ENCODE data around the gene CDKN2B.
"Not testable (repeated sequence)": the region's sequence is repeated elsewhere in the genome, so short reads cannot be mapped to it uniquely, and the experiment has no call there.

CDKN2B gene

DNA sequence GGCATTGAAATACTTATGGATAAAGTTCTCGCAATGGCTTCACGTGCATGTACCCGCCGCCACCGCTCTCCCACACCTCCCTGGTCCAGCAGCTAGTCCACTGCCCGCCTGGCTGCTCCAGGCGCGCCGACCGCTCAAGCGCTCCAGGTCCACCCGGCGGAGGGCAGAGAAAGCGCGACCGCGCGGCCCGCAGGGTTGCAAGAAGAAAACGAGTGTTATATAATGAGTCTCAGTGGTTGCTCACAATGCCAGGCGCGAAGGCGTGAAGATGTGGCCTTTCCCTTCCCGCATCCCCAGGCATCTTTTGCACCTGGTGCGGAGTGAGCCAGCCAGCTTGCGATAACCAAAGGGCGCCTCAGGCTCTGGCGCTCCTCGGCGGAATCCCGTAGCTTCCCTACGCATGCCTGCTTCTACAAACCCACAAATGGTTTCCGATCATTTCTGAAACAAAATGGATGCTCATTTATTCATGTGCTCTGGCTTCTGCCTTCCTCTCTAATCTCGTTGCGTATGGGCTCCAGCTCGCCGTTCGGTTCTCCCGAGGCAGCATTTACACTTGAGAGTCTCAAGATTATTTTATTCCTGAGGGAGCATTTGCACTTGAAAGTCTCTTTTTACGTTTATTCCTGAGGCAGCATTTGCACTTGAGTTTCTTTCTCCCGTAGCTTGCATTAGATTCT, 40.6 kb downstream of the CDKN2B start:
- no peak for DNase-seq

DNA sequence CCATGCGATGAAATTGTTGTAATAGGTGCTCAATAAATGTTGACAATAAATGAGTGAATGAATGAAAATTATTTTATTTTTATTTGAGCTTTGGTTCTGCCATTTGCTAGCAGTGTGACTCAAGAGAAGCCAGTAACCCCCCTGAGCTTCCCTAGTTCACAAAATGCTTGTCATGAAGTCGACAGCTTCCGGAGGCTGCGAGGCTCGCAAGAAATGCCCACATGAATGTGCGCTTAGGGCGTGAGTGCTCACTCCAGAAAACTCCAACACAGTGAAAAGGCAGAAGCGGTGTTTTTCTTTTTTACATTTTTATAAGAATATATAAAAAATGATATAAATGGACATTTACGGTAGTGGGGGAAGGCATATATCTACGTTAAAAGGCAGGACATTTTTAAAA, 41.4 kb downstream of the CDKN2B start:
- DNase-seq: no peak

DNA sequence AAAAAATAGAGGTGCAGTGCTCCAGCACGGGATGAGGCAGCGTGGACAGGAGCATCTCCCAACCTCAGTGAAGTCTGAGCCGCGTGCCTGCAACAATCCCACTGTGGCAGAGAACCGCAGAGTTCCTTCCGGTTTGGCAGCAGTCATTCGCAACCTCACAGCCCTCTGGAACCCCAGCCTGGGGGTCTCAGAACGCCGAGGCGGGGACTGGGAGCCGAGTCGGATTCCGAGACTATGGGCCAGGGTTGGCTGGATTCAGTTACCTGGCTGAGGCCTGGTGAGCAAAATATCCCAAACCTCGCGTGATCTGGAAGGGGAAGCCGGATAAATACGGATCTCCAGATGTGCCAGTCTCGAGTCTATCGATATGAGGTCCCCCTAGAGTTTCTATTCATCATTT, 41.9 kb downstream of the CDKN2B start:
- no peak for DNase-seq

DNA sequence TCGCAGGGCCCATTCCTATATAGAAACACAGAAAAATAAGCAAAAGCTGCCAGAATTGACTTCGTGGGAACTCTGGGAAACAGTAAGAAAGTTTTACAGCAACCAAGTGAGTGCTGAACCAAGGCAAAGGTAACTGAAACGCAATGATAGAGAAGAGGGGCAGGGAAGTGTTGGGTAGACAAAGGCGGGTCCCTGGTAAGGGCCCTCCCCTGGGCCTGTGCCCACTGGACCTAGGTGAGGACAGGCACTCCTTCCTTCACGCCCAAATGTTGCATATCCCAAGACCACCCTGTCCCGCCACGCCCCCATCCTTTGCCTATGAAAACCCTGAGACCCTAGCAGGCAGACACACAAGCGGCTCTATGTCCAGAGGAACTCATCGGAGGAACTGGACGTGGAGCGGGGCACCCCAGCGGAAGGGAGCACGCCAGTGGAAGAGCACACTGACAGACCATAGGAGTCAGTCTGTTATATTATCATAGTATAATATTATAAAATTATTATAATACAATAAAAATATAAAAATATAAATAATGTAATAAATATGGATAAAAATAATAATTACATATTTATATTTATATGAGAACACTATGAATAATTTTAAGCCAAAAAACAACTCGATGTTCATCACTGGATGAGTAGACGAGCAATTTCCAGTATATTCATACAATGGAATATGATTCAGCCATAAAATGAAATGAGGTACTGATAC, 42.8 kb downstream of the CDKN2B start:
- DNase-seq: no peak

DNA sequence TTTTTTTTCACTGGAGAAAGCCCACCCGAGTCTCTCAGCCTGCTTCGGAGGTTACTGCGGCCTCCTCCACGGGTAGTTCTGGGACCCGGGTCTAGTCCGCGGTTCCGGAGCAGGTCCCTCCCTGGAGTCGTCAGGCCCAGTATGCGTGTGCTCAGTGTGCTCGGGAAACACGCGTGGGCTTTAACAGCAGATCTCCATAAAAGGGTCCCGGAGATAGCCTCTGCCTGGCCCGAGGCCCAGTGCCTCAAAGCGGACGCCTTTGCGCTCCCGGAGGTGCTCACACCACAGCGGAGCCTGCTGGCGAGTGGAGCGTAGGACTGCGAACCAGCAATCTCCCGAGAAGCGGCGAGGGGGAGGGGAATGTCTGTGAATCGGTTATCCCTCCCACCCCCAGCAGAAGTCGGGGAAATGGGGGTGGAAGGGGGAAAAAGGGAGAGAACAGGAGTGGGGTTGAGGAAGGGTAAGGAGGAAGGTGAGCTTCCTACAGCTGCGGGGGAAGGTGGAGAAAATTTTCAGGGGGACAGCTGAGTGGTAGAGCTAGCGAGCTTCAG, 43.6 kb downstream of the CDKN2B start:
- DNase-seq: peak; percentile 28

DNA sequence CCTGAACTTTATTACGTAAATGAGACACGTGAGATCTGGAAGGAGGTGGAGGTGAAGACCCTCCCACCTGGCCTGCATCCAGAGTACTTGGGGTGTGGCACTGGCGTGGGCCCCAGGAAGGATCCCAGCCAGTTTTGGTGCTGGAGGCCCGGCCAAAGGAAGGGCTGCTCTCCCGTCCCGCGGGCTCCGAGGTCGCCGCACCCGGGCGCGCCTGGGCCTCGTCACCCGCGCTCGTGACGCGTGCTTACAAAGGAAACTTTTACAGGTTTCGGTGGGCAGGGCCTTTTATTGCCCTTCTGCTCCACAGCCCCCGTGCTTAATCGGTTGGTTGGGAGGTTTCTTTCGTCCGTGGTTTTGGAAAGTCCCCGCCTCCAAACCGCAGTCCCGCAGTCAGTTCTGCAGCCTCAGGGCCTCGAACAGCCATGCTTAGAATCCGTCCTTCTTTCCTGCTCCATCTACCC, 44.1 kb downstream of the CDKN2B start:
- DNase-seq: no peak

DNA sequence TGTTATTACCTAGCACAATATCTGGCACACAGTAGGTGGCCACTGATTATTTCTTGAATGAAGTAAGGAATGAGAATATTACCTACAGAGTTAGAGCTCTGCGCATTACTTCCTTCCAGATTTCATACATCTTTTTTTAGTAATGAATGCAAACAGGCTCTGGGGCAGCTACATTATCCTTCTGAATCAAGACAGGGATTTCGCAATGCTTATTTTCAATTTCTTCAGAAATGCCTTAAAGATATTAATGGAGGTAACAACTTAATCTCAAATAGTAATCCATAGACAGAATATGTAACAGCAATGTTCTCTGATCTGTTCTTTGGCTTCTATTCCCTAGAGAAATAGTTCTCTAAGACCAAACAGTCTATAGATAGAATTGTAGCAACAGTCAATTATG, 47.5 kb downstream of the CDKN2B start:
- DNase-seq: no peak

DNA sequence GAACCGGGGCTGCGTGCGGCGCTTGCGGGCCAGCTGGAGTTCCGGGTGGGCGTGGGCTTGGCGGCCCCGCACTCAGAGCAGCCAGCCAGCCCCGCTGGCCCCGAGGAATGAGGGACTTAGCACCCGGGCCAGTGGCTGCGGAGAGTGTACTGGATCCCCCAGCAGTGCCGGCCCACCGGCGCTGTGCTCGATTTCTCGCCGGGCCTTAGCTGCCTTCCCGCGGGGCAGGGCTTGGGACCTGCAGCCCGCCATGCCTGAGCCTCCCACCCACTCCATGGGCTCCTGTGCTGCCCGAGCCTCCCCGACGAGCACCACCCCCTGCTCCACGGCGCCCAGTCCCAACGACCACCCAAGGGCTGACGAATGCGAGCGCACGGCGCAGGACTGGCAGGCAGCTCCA, 49.8 kb downstream of the CDKN2B start:
- DNase-seq: not testable (repeated sequence)

DNA sequence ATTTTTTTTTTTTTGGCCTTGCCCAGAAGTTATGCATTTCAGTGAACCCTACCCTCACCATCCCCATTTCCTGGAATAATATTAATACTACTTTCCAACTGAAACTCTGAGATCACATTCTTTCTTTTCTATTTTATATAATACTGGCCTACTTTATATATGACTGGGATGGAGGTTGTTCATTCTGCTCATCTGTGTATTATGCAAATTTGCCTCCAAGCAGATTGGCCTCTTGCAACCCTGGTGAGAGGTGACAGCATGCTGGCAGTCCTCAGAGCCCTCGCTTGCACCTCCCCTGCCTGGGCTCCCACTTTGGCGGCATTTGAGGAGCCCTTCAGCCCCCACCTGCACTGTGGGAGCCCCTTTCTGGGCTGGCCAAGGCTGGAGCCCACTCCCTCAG, 50.3 kb downstream of the CDKN2B start:
- no peak for DNase-seq
